ENCODE results near the gene MICAL3.
"Not testable (repeated sequence)": the region's sequence is repeated elsewhere in the genome, so short reads cannot be mapped to it uniquely, and the experiment has no call there.

The MICAL3 gene, protein sequence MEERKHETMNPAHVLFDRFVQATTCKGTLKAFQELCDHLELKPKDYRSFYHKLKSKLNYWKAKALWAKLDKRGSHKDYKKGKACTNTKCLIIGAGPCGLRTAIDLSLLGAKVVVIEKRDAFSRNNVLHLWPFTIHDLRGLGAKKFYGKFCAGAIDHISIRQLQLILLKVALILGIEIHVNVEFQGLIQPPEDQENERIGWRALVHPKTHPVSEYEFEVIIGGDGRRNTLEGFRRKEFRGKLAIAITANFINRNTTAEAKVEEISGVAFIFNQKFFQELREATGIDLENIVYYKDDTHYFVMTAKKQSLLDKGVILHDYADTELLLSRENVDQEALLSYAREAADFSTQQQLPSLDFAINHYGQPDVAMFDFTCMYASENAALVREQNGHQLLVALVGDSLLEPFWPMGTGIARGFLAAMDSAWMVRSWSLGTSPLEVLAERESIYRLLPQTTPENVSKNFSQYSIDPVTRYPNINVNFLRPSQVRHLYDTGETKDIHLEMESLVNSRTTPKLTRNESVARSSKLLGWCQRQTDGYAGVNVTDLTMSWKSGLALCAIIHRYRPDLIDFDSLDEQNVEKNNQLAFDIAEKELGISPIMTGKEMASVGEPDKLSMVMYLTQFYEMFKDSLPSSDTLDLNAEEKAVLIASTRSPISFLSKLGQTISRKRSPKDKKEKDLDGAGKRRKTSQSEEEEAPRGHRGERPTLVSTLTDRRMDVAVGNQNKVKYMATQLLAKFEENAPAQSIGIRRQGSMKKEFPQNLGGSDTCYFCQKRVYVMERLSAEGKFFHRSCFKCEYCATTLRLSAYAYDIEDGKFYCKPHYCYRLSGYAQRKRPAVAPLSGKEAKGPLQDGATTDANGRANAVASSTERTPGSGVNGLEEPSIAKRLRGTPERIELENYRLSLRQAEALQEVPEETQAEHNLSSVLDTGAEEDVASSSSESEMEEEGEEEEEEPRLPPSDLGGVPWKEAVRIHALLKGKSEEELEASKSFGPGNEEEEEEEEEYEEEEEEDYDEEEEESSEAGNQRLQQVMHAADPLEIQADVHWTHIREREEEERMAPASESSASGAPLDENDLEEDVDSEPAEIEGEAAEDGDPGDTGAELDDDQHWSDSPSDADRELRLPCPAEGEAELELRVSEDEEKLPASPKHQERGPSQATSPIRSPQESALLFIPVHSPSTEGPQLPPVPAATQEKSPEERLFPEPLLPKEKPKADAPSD (N-terminal part only)

DNA sequence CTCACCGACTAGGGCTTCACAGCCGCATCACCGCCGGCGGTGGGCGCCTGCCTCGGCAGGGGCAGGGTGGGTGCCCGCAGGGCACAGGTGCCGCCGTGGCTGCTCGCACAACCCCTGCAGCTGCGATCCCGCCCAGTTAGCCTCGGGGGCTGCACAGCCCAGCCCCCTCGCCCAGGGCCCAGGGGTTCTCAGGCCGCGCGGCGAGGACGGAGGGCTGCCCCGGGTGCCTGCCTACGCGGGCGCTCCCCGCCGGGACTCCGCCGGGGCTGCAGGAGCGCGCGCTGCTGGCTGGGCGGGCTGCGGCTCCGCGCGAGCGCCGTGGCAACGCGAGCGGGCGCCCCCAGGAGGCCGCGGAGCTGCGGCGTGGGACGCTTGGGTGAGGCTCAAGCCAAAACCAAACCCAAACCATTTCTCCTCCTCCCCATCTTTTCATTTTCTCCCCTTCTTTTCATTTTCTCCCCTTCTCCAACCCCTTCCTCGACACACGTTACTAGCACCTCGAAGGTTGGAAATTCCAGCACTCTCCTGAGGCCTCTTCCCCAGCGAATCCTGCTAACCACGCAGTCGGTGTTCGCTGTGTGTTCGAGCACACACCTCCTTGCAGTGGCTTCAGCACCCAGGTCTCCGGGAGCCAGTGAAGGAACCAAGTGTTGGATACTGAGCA is at the start of gene MICAL3:
Gene MICAL3 (minus strand): TSS at position 286 of the 664 bp plus-strand sequence. CDS start 117,749 bp downstream, outside the sequence.
- Histone ChIP-seq H3K27ac (ENCODE audit: low read depth, low read length) (peak within 1 kb of the TSS; percentile 88), H3K4me1 (ENCODE audit: insufficient read depth, low read length) (peaks cover 21% of the 10 kb centered on the region), H3K36me3 (ENCODE audit: insufficient read depth, low read length) (no peaks in the 10 kb centered on the region), H3K9ac (ENCODE audit: low read length) (peak within 1 kb of the TSS; percentile 96), H3K9me3 (ENCODE audit: low read length) (no peaks in the 10 kb centered on the region), H3K4me3 (ENCODE audit: low read depth in 1 of 2, low read length in 2 of 2) (peak within 1 kb of the TSS; percentile 60 to 92), H3K27me3 (ENCODE audit: control insufficient read depth in 1 of 2, insufficient read depth in 2 of 2, low read length in 2 of 2) (no peaks in the 10 kb centered on the region)

DNA sequence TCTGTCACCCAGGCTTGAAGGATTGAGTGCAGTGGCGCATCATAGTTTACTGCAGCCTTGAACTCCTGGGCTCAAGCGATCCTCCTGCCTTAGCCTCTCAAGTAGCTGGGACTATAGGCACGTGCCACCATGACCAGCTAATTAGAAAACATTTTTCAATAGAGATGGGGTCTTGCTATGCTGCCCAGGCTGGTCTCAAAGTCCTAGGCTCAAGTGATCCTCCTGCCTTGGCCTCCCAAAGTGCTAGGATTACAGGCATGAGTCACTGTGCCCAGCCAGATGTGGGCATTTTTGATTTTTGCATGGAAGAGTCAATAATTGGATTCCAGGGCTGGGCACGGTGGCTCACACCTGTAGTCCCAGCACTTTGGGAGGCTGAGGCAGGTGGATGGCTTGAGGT is 49.6 kb upstream of the MICAL3 start:
- H3K27ac ChIP-seq (ENCODE audit: low read depth, low read length); H3K4me3 ChIP-seq (ENCODE audit: low read depth in 1 of 2, low read length in 2 of 2); H3K9me3 ChIP-seq (ENCODE audit: low read length); H3K27me3 ChIP-seq (ENCODE audit: control insufficient read depth in 1 of 2, insufficient read depth in 2 of 2, low read length in 2 of 2); H3K9ac ChIP-seq (ENCODE audit: low read length); H3K36me3 ChIP-seq (ENCODE audit: insufficient read depth, low read length): not testable (repeated sequence)
- H3K4me1 ChIP-seq (ENCODE audit: insufficient read depth, low read length): peaks cover 29% of the 10 kb centered on the region

DNA sequence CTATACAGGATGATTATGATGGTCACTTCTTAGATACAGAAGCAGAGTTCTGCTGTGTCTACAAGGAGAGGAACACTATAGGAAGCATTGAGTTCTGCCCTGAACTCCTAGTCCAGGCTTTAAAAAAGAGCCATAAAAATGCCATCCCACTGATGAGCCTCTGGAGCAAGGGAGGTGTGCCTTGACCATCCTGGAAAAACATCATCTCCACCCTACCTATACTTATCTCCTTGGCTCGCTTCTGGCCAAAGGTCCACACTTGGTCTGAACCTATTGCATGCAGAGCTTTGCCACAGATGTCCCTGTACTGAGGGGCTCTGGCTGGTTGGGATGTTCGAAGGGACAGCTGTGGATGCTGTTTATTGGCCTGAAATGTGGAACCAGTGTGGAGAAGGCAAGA is 49.1 kb upstream of the MICAL3 start:
- H3K9me3 ChIP-seq (ENCODE audit: low read length): no peaks in the 10 kb centered on the region
- H3K27me3 ChIP-seq (ENCODE audit: control insufficient read depth in 1 of 2, insufficient read depth in 2 of 2, low read length in 2 of 2): no peaks in the 10 kb centered on the region
- H3K27ac ChIP-seq (ENCODE audit: low read depth, low read length): no peak overlapping the region
- peaks cover 29% of the 10 kb centered on the region for H3K4me1 ChIP-seq (ENCODE audit: insufficient read depth, low read length)
- H3K36me3 ChIP-seq (ENCODE audit: insufficient read depth, low read length): no peaks in the 10 kb centered on the region
- H3K4me3 ChIP-seq (ENCODE audit: low read depth in 1 of 2, low read length in 2 of 2): no peak overlapping the region
- no peak overlapping the region for H3K9ac ChIP-seq (ENCODE audit: low read length)

DNA sequence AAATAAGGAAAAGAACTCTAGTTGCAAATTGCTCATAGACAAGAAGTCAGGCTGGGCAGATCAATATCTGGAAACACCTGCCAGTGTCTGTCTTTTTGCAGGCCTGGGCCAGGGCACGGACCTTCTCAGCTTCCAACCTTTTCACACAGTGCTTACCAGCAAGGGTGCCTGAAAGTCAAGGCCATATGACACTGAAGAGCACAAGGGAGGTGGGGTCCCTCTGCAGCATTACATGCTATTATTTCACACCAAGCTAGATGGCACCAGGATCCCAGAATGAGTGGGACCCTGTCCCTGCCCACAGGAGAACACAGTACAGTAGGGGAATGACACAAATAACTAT is 47.6 kb upstream of the MICAL3 start:
- Histone ChIP-seq H3K4me1 (ENCODE audit: insufficient read depth, low read length) (peaks cover 40% of the 10 kb centered on the region), H3K27me3 (ENCODE audit: control insufficient read depth in 1 of 2, insufficient read depth in 2 of 2, low read length in 2 of 2) (no peaks in the 10 kb centered on the region), H3K36me3 (ENCODE audit: insufficient read depth, low read length) (no peaks in the 10 kb centered on the region), H3K27ac (ENCODE audit: low read depth, low read length) (no peak overlapping the region), H3K9me3 (ENCODE audit: low read length) (no peaks in the 10 kb centered on the region), H3K9ac (ENCODE audit: low read length) (no peak overlapping the region), H3K4me3 (ENCODE audit: low read depth in 1 of 2, low read length in 2 of 2) (no peak overlapping the region)

DNA sequence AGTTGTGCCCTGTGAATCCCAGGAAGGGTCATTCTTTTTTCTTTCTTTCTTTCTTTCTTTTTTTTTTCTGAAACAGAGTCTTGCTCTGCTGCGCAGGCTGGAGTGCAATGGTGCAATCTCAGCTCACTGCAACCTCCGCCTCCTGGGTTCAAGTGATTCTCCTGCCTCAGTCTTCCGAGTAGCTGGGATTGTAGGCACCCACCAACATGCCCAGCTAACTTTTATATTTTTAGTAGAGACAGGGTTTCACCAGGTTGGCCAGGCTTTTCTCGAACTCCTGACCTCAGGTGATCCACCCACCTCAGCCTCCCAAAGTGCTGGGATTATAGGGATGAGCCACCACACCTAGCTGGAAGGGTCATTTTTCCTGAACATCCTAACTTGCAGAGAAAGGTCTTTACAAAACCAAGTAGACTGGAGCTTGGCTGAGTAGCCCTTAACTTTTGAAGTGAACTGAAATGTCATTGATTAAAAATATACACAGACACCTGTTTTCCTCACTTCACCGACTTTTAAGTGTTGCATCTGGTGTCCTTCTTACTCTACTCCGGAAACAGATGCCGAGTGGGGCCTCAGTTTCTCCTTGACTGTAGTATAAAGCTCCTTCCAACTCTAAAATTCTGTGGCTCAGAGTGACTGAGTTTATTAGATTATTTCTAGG is 47.1 kb upstream of the MICAL3 start:
- not testable (repeated sequence) for H3K9ac ChIP-seq (ENCODE audit: low read length); H3K4me3 ChIP-seq (ENCODE audit: low read depth in 1 of 2, low read length in 2 of 2); H3K36me3 ChIP-seq (ENCODE audit: insufficient read depth, low read length); H3K27ac ChIP-seq (ENCODE audit: low read depth, low read length); H3K9me3 ChIP-seq (ENCODE audit: low read length); H3K27me3 ChIP-seq (ENCODE audit: control insufficient read depth in 1 of 2, insufficient read depth in 2 of 2, low read length in 2 of 2)
- H3K4me1 ChIP-seq (ENCODE audit: insufficient read depth, low read length): peaks cover 38% of the 10 kb centered on the region

DNA sequence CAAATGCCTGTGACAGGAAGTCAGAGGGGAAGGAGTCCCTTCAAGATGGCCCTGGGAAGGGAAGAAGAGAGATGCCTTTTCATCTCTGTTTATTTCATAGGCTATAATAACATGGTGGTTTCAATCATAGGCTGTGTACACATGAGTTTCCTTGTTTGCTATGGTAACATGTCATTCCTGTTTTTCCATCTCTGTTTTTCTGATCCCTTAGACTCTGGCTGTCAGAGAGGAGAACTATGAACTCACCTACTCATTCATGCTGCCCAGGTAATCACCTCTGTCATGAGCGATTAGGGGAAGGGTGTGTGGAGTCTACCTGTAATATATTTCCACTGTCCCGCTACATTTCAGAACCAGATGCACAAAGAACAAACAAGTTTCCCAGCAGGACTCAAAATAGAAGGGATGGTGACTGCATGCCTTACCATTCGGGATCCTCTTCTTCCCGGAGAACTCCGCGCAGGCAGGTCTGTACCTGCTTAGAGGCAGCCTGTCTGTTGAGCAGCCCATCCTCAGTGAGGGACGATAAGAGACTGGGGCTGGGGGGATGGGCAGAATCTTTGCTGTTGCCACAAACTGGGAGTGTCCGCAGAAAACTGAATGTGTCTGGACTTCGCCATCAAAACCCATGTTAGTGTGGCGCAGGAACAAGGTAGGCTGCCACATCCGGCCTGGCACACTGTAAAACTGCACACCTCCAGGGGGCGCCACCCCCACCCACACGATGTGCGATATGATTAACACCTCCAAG is 46.4 kb upstream of the MICAL3 start:
- Histone ChIP-seq H3K27me3 (ENCODE audit: control insufficient read depth in 1 of 2, insufficient read depth in 2 of 2, low read length in 2 of 2) (no peaks in the 10 kb centered on the region), H3K9me3 (ENCODE audit: low read length) (no peaks in the 10 kb centered on the region), H3K27ac (ENCODE audit: low read depth, low read length) (no peak overlapping the region), H3K4me3 (ENCODE audit: low read depth in 1 of 2, low read length in 2 of 2) (no peak overlapping the region), H3K36me3 (ENCODE audit: insufficient read depth, low read length) (no peaks in the 10 kb centered on the region), H3K4me1 (ENCODE audit: insufficient read depth, low read length) (peaks cover 37% of the 10 kb centered on the region), H3K9ac (ENCODE audit: low read length) (no peak overlapping the region)

DNA sequence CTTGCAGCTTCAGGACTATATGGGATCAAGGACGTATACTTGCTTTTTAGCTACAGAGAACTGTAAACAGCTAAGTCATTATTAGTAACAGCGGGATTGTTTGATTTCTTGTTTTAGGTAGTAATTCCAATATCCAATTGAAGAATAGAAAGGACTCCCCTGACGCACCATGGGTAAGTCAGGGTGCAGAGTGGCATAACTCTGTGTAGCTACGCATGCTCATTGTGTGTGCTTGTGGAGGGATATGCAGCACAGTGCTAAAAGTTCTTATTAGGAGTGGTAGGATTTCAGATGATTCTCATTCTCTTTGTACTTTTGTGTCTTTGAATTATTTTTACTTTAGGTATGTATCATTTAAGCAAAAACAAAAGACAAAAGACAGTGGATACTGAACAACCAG is 45.7 kb upstream of the MICAL3 start:
- Histone ChIP-seq H3K4me1 (ENCODE audit: insufficient read depth, low read length) (peaks cover 32% of the 10 kb centered on the region), H3K27ac (ENCODE audit: low read depth, low read length) (no peak overlapping the region), H3K9ac (ENCODE audit: low read length) (no peak overlapping the region), H3K9me3 (ENCODE audit: low read length) (no peaks in the 10 kb centered on the region), H3K36me3 (ENCODE audit: insufficient read depth, low read length) (no peaks in the 10 kb centered on the region), H3K27me3 (ENCODE audit: control insufficient read depth in 1 of 2, insufficient read depth in 2 of 2, low read length in 2 of 2) (no peaks in the 10 kb centered on the region), H3K4me3 (ENCODE audit: low read depth in 1 of 2, low read length in 2 of 2) (no peak overlapping the region)

DNA sequence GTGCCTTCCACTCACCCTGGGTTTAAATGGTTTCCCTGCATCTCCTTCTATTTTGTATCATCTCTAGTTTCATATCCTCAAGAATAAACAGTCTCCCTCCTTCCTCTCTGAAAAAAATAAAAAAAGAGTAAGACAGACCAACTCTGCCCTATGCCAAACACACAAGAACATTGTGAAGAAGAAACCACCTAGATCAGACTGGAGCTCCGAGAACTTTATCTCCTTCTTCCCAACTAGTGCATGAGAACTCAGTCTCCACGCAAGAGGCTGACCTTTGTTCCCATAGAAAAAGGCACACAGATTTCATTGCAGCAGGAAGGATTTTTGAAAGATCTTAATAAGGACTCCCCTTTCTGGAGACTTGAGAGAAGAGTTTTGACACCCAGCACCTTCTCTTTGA is 44.7 kb upstream of the MICAL3 start:
- no peaks in the 10 kb centered on the region for H3K36me3 ChIP-seq (ENCODE audit: insufficient read depth, low read length)
- peak overlapping the region; percentile 39 for H3K9ac ChIP-seq (ENCODE audit: low read length)
- no peaks in the 10 kb centered on the region for H3K9me3 ChIP-seq (ENCODE audit: low read length)
- H3K27me3 ChIP-seq (ENCODE audit: control insufficient read depth in 1 of 2, insufficient read depth in 2 of 2, low read length in 2 of 2): no peaks in the 10 kb centered on the region
- peak overlapping the region; percentile 85 for H3K27ac ChIP-seq (ENCODE audit: low read depth, low read length)
- H3K4me1 ChIP-seq (ENCODE audit: insufficient read depth, low read length): peaks cover 32% of the 10 kb centered on the region
- no peak overlapping the region for H3K4me3 ChIP-seq (ENCODE audit: low read depth in 1 of 2, low read length in 2 of 2)

DNA sequence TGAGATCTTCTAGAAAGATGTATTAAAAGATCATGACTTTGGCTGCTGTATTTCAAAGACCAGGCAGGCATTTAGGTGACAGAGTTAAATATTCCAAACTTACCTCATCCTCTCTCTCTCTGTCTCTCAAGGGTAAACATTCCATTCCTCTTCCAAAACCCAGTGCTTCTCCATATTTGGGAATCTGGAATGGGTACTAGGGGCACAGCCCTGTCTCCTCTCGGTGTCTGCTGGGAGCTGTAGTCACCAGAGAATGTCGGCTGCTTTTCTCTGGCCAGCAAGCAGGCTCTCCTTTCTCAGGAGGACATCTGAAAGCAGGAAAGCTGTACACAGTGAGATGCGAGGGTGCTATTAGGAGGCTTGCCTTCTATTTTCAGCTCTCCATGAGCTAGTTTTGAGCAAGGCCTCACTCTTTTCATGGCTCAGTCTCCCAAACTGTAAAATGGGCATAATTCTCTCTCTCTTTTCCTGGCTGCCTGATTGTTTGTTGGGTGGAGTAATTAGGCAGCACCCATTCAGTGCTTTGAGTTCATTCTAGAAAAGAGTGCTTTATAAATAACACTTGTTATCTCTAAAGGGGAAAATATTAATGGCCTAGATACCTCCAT is 44.1 kb upstream of the MICAL3 start:
- Histone ChIP-seq H3K9ac (ENCODE audit: low read length) (peak overlapping the region; percentile 39), H3K4me1 (ENCODE audit: insufficient read depth, low read length) (peaks cover 32% of the 10 kb centered on the region), H3K4me3 (ENCODE audit: low read depth in 1 of 2, low read length in 2 of 2) (peak overlapping the region in 1 of 2 donors; percentile 8), H3K27ac (ENCODE audit: low read depth, low read length) (peak overlapping the region; percentile 85), H3K27me3 (ENCODE audit: control insufficient read depth in 1 of 2, insufficient read depth in 2 of 2, low read length in 2 of 2) (no peaks in the 10 kb centered on the region), H3K36me3 (ENCODE audit: insufficient read depth, low read length) (no peaks in the 10 kb centered on the region), H3K9me3 (ENCODE audit: low read length) (no peaks in the 10 kb centered on the region)
